Uterus (tissue), 4 donors: ENCODE data around the gene EFTUD2. TPM values are rescaled to one million over a fixed set of nuclear protein-coding genes. Genes with fewer than 3 reads are reported as not detected.

ENCODE experiments used
- DNase-seq, 2 donors: peaks; one replicate each; pipeline ENCODE4 v3.0.0-alpha.2; 2019 to 2020
- H3K27ac ChIP-seq, 2 donors: fragments of 200-600 bp; sonication (generic); 1 replicate in 1 of 2; 2 replicates in 1 of 2; pipeline ENCODE4 v1.5.1; 2016 to 2018
- H3K27me3 ChIP-seq, 2 donors: fragments of 200-600 bp; sonication (generic); one replicate each; pipeline ENCODE4 v1.5.1; 2018 to 2019; ENCODE audit warnings: control low read depth in 1 of 2
- H3K36me3 ChIP-seq, 2 donors: fragments of 200-600 bp; sonication (generic); one replicate each; pipeline ENCODE4 v1.5.1; 2019; ENCODE audit warnings: control low read depth in 1 of 2
- H3K4me1 ChIP-seq, 2 donors: fragments of 200-600 bp; sonication (generic); one replicate each; pipeline ENCODE4 v1.5.1; 2018 to 2019; ENCODE audit warnings: control low read depth in 1 of 2
- H3K4me3 ChIP-seq, 2 donors: fragments of 200-600 bp; sonication (generic); 1 replicate in 1 of 2; 2 replicates in 1 of 2; pipeline ENCODE4 v1.5.1; 2018 to 2019; ENCODE audit warnings: mild to moderate bottlenecking in 1 of 2
- H3K9me3 ChIP-seq, 2 donors: fragments of 200-600 bp; sonication (generic); one replicate each; pipeline ENCODE4 v1.5.1; 2019; ENCODE audit warnings: control low read depth in 1 of 2
- POLR2A ChIP-seq, 2 donors: fragments of 450-650 bp; IDR thresholded peaks; one replicate each; pipeline ENCODE4 v1.6.1; 2016; ENCODE audit warnings: antibody characterized with exemption in 2 of 2, mild to moderate bottlenecking in 1 of 2, moderate library complexity in 1 of 2
- intact Hi-C: fragments of 100-400 bp; cut with DNase I; formaldehyde crosslinking; loops from one replicate; pipeline ENCODE4 v1.15.1; 2023; ENCODE audit warnings: low total_unique reads
- total RNA-seq, 4 donors: library from RNA; depleted of rRNA in 3 of 4; stranded (reverse); fragments of >200 nt in 3 of 4; gene quantifications; one replicate each; pipeline versions ENCODE4 v1.1.0 to v1.2.4, GENCODE V29; 2014 to 2023
- TF ChIP-seq, protein P1 (sequence below), 4 experiments: fragments of 200-600 bp in 2 of 4; fragments of 450-650 bp in 2 of 4; sonication (generic) in 2 of 4; IDR thresholded peaks; one replicate each; pipeline ENCODE4 v1.5.1; 2016 to 2019; ENCODE audit warnings: antibody characterized with exemption in 4 of 4, mild to moderate bottlenecking in 2 of 4, moderate library complexity in 1 of 4
- donor health status: DM: yes; HTN: yes; CAD: no.

Gene EFTUD2
- total RNA-seq, 4 donors from 2014 or later = 12.4 to 129 (median 64.7) TPM

DNA sequence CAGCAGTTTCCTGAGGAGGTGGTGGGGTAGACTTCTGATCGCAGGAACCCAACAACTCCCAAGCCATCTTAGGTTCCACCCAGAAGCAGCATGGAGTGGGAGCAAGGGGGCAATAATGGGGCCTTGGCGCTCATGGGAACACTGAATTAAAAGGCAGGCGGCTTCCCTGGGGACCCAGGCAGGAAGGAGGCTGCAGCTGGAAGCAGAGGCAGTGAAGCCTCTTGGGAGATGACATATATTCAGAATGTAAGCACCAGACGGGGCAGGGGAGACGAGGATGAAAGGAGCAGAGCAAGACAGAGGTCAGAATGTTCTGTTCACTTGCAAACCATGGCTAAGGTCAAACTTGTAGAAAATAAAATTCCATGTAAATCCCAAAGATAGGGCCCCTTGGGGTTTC lies 48.6 kb downstream of the EFTUD2 start:
- Histone ChIP-seq H3K4me1 (no peaks in the 10 kb centered on the region), H3K27ac (peak overlapping the region; percentile 37 to 59), H3K36me3 (no peaks in the 10 kb centered on the region), H3K4me3 (no peak overlapping the region), H3K9me3 (no peaks in the 10 kb centered on the region), H3K27me3 (no peaks in the 10 kb centered on the region)
- no peak for DNase-seq
- TF ChIP-seq, protein P1, sequence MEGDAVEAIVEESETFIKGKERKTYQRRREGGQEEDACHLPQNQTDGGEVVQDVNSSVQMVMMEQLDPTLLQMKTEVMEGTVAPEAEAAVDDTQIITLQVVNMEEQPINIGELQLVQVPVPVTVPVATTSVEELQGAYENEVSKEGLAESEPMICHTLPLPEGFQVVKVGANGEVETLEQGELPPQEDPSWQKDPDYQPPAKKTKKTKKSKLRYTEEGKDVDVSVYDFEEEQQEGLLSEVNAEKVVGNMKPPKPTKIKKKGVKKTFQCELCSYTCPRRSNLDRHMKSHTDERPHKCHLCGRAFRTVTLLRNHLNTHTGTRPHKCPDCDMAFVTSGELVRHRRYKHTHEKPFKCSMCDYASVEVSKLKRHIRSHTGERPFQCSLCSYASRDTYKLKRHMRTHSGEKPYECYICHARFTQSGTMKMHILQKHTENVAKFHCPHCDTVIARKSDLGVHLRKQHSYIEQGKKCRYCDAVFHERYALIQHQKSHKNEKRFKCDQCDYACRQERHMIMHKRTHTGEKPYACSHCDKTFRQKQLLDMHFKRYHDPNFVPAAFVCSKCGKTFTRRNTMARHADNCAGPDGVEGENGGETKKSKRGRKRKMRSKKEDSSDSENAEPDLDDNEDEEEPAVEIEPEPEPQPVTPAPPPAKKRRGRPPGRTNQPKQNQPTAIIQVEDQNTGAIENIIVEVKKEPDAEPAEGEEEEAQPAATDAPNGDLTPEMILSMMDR (IDR thresholded peaks at IDR 0.05) = no peak
- no peak for TF ChIP-seq POLR2A (IDR thresholded peaks at IDR 0.05)
- intact Hi-C loops = no loop called here

DNA sequence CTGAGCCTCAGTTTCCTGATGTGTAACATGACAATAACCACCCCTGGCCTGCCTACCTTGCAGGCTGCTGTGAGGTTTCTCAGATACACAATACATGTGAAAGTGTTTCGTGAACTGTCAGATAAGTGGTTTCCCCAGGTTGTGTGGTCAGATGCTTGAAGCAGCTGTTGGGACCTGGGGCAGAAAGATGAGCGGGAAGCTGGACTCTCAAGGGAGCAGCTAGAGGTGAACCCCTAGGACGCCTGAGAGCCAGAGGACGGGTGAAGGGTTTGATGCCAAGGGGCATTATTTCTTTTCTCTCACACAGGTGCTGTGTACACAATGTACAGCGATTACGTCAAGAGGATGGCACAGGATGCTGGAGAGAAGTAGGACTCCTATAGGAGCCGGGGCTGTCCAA lies 49.2 kb downstream of the EFTUD2 start:
- TF ChIP-seq, protein P1 (IDR thresholded peaks at IDR 0.05) = no peak
- no peak for TF ChIP-seq POLR2A (IDR thresholded peaks at IDR 0.05)
- peak overlapping the region; percentile 37 to 45 for H3K27ac ChIP-seq
- intact Hi-C loops = no loop called here
- no peak for DNase-seq
- H3K27me3 ChIP-seq = no peaks in the 10 kb centered on the region
- no peaks in the 10 kb centered on the region for H3K9me3 ChIP-seq
- no peaks in the 10 kb centered on the region for H3K36me3 ChIP-seq
- H3K4me1 ChIP-seq = no peaks in the 10 kb centered on the region
- H3K4me3 ChIP-seq = no peak overlapping the region

DNA sequence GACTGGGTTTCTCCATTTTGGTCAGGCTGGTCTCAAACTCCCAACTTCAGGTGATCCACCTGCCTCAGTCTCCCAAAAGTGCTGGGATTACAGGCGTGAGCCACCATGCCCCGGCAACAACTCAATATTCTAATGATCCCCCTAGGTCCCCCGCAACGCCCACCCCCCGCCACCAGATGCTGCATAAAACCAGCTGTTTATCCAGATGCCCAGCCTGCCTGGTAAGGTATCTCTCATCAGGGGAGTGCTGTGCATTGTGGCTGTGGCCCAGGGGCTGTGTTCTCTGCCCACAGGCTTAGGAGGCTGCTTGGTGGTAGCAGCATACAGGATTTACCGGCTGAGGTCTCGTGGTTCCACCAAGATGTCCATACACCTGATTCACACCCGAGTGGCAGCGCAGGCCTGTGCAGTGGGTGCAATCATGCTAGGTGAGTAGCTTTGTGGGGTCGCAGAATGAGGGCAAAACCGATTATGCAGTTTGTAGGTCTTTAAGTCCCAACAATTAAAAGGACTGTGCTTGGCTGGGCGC lies 50.2 kb downstream of the EFTUD2 start:
- Histone ChIP-seq H3K4me1 (no peaks in the 10 kb centered on the region), H3K27ac (peak overlapping the region in 1 of 2 donors; percentile 45), H3K36me3 (no peaks in the 10 kb centered on the region), H3K4me3 (no peak overlapping the region), H3K27me3 (no peaks in the 10 kb centered on the region), H3K9me3 (no peaks in the 10 kb centered on the region)
- no peak for TF ChIP-seq POLR2A (IDR thresholded peaks at IDR 0.05)
- TF ChIP-seq, protein P1 (IDR thresholded peaks at IDR 0.05) = no peak
- no peak for DNase-seq
- intact Hi-C loops = no loop called here

DNA sequence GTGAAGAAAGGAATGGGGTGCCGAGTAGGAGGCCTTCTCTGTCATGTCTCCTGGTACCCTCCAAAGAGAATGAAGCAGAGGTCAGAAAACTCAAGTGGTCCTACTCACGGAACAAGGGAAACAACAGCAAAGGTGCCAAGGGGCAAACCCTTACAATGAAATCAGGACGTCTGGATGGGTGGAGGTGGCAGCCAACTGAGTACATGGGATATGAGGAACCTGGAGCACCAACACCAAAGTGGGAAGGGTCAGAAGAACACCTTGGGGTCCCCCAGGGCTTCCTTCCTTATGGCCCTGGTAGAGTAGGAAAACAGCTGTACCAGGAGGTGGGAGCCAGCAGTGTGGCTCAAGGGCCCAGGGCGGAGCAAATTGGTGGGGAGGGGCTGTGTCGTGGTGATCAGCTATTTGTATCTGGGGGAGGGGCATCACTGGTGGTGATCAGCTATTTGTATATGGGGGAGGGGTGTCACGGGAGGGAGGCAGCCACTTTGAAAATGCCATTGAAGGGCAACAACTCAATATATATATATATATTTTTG lies 50.9 kb downstream of the EFTUD2 start:
- no peak overlapping the region for H3K4me3 ChIP-seq
- H3K36me3 ChIP-seq = no peaks in the 10 kb centered on the region
- H3K9me3 ChIP-seq = no peaks in the 10 kb centered on the region
- H3K27ac ChIP-seq = peak overlapping the region in 1 of 2 donors; percentile 45
- H3K27me3 ChIP-seq = no peaks in the 10 kb centered on the region
- intact Hi-C loops = no loop called here
- H3K4me1 ChIP-seq = no peaks in the 10 kb centered on the region
- DNase-seq = no peak
- TF ChIP-seq, protein P1 (IDR thresholded peaks at IDR 0.05) = no peak
- no peak for TF ChIP-seq POLR2A (IDR thresholded peaks at IDR 0.05)

DNA sequence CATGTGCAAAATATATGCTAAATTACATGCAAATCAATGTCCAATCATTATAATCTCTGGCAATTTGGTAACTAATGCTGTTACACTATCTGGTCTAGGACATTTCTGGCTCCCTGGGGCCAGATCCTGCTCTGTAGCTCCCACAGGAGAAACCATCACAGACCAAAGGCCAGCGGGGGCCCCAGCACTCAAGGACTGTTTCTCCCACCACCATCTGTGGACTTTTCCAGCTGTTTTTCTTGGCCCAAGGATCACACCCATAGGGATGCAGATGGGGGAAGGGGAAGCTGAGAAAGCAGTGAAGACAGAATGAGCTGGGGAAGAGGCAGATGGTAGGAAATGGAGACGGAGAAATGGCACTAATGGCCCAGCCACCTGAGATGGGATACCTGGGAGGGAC lies 51.7 kb downstream of the EFTUD2 start, which contains the start of gene HIGD1B:
Gene HIGD1B, plus strand, starts transcription at position 298 of the 400 bp plus-strand sequence. CDS start 270 bp downstream, outside the sequence.
- DNase-seq = no peak
- Histone ChIP-seq H3K4me3 (no peak within 1 kb of the TSS), H3K36me3 (no peaks in the 10 kb centered on the region), H3K9me3 (no peaks in the 10 kb centered on the region), H3K27ac (peak within 1 kb of the TSS in 1 of 2 donors; percentile 45), H3K27me3 (no peaks in the 10 kb centered on the region), H3K4me1 (no peaks in the 10 kb centered on the region)
- intact Hi-C loops = no loop called here
- no peak for TF ChIP-seq POLR2A (IDR thresholded peaks at IDR 0.05)
- TF ChIP-seq, protein P1 (IDR thresholded peaks at IDR 0.05) = no peak
